Prostate gland (tissue), 2 donors: ENCODE results near the gene CA9. TPM values are rescaled to one million over a fixed set of nuclear protein-coding genes. Genes with fewer than 3 reads are reported as not detected.

Experiments used
- DNase-seq: peaks from one replicate; pipeline ENCODE4 v3.0.0-alpha.2; 2019; ENCODE audit warnings: low spot score
- H3K27ac ChIP-seq, 2 donors: fragments of 200-600 bp; sonication (generic); 2 replicates each; pipeline ENCODE4 v1.5.1; 2017 to 2019
- H3K27me3 ChIP-seq: fragments of 200-600 bp; sonication (generic); replicated peaks from 2 replicates; pipeline ENCODE4 v1.5.1; 2019; ENCODE audit not compliant: insufficient read depth
- H3K36me3 ChIP-seq, 2 donors: fragments of 200-600 bp; sonication (generic); 1 replicate in 1 of 2; 2 replicates in 1 of 2; pipeline versions ENCODE4 v1.5.1 to v1.8.1; 2017 to 2019
- H3K4me1 ChIP-seq: fragments of 200-600 bp; sonication (generic); replicated peaks from 2 replicates; pipeline ENCODE4 v1.5.1; 2019
- H3K4me3 ChIP-seq, 2 donors: fragments of 200-600 bp; sonication (generic); 2 replicates each; pipeline ENCODE4 v1.5.1; 2017 to 2019
- H3K9me3 ChIP-seq: fragments of 200-600 bp; sonication (generic); 2 replicates; pipeline ENCODE4 v1.5.1; 2017
- POLR2A ChIP-seq: fragments of 450-650 bp; IDR thresholded peaks from one replicate; pipeline ENCODE4 v1.6.1; 2016; ENCODE audit warnings: antibody characterized with exemption, mild to moderate bottlenecking
- POLR2AphosphoS5 ChIP-seq: sonication (generic); formaldehyde crosslinking; IDR thresholded peaks from one replicate; pipeline ENCODE4 v1.6.1; 2017; ENCODE audit warnings: antibody characterized with exemption
- WGBS: methylation state at CpG from one replicate; pipeline ENCODE4 v1.1.5; 2018; 5-methylcytosine and 5-hydroxymethylcytosine counted together
- intact Hi-C: fragments of 100-400 bp; cut with DNase I; formaldehyde crosslinking; loops from one replicate; pipeline ENCODE4 v1.14.2; 2022
- total RNA-seq, 2 donors: library from RNA; depleted of rRNA; stranded (reverse); fragments of >200 nt; gene quantifications; one replicate each; pipeline ENCODE4 v1.1.0, GENCODE V29; 2016
- TF ChIP-seq, protein P1 (sequence below), 4 experiments: fragments of 200-600 bp in 2 of 4; fragments of 450-650 bp in 2 of 4; sonication (generic) in 2 of 4; IDR thresholded peaks; 1 replicate in 3 of 4; 2 replicates in 1 of 4; pipeline ENCODE4 v1.5.1; 2016 to 2019; ENCODE audit warnings: antibody characterized with exemption in 4 of 4, mild to moderate bottlenecking in 2 of 4, moderate library complexity in 2 of 4

The CA9 gene
- total RNA-seq, 2 donors from 2014 or later: not detected

DNA sequence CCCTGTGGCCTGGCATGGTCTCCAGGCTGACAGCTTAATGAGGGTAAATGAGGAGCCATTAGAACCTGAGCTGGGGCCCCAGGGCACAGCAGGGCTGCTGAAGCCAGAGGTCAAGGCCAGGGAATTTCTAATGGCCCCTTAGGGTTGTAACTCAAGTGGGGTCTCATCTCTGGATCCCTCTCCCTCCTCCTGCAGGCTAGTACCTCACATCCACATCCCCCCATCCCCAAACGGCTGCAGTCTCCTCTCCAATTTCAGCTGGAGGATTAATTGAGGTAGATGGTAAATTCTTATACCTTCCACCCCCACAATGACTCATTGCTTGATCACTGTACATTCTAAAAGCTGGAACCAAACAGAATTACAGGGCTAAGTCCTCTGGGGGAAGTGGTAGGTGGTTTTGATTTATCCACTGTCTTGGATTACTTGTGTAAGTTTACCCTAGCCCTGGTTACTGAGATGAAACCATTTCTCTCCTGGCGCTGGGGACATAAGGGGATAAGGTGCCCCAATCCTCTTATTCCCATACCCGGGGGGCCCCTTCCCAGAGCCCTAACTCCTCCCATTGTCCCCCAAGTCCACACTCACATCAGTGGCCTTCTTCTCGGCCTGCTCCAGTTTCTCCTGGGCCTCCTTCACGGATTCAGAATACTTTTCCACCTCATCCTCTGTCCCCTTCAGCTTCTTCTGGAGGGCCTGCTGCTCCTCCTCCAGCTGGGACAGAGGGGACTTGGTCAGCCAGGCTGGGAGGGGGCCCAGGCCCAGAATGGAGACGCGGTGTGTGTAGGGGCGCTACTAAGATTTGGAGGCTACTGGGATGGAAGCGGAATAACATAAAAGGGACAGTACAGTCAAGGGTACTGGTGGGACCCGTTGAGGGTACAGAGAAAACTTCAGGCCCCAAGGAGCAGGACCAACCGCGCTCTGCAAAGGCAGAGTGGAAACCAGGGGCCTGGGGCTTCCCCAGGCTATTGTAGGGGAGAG lies 15.1 kb downstream of the CA9 start:
- Histone ChIP-seq H3K4me3 (peak overlapping the region; percentile 76 to 84), H3K27me3 (no peaks in the 10 kb centered on the region), H3K9me3 (no peaks in the 10 kb centered on the region), H3K36me3 (no peaks in the 10 kb centered on the region), H3K27ac (peak overlapping the region; percentile 90 to 92), H3K4me1 (no peaks in the 10 kb centered on the region)
- WGBS: 45% methylated on average over 12 of the region's 12 CpGs
- DNase-seq: no peak
- intact Hi-C loops: no loop called here
- TF ChIP-seq, protein P1, sequence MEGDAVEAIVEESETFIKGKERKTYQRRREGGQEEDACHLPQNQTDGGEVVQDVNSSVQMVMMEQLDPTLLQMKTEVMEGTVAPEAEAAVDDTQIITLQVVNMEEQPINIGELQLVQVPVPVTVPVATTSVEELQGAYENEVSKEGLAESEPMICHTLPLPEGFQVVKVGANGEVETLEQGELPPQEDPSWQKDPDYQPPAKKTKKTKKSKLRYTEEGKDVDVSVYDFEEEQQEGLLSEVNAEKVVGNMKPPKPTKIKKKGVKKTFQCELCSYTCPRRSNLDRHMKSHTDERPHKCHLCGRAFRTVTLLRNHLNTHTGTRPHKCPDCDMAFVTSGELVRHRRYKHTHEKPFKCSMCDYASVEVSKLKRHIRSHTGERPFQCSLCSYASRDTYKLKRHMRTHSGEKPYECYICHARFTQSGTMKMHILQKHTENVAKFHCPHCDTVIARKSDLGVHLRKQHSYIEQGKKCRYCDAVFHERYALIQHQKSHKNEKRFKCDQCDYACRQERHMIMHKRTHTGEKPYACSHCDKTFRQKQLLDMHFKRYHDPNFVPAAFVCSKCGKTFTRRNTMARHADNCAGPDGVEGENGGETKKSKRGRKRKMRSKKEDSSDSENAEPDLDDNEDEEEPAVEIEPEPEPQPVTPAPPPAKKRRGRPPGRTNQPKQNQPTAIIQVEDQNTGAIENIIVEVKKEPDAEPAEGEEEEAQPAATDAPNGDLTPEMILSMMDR (IDR thresholded peaks at IDR 0.05): no peak
- TF ChIP-seq POLR2A (no peak), POLR2AphosphoS5 (no peak)

DNA sequence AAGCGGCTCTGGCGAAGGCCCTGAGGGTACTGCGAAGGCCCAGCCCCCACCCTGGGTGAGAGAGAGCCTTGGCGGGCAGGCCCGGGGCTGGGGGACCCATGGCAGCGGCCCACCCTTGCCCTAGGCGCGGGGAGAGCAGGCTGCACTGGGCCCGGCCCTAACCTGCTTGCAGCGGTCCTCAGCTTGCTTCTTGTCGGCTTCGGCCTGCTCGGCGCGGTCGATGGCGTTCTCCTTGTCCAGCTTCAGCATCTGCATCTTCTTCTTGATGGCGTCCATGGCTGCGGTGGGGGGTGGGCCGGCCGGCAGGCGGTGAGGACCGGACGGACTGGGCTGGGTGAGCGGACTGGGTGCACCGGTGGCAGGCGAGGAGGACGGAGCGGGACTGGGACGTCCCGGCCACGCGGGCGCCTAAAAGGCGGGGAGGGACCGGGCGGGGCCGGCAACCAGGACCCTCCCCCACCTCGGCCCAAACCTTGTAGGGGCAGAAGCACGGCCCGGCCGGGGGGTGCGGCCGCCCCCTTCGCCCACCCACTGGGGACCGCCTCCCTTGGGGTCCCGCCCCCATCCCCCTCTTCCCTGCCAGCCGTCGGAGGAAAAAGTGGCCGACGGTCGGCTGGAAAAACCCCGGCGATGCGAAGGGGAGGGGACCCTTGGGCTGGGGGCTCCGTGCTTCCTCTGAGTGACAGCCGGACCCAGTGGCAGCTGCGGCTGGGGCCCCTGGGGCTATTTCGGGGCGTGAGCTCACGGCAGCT lies 16.0 kb downstream of the CA9 start, which contains the start of gene TPM2:
TSS of gene TPM2 (minus strand) at position 384 of the 752 bp plus-strand sequence. CDS start at position 276, 108 bp downstream.
- peak; percentile 44 for DNase-seq
- H3K27ac ChIP-seq: peak within 1 kb of the TSS; percentile 90 to 92
- no peaks in the 10 kb centered on the region for H3K36me3 ChIP-seq
- no peaks in the 10 kb centered on the region for H3K4me1 ChIP-seq
- intact Hi-C loops: loop anchor here (10.0 kb wide), 1 partner anchor 85 kb away; the partner anchor contains the start of gene TESK1
- TF ChIP-seq, protein P1 (IDR thresholded peaks at IDR 0.05): no peak
- TF ChIP-seq POLR2A (peak; percentile 43), POLR2AphosphoS5 (peak; percentile 35)
- H3K4me3 ChIP-seq: peak within 1 kb of the TSS; percentile 76 to 84
- no peaks in the 10 kb centered on the region for H3K9me3 ChIP-seq
- WGBS: 10% methylated on average over 50 of the region's 61 CpGs
- no peaks in the 10 kb centered on the region for H3K27me3 ChIP-seq

DNA sequence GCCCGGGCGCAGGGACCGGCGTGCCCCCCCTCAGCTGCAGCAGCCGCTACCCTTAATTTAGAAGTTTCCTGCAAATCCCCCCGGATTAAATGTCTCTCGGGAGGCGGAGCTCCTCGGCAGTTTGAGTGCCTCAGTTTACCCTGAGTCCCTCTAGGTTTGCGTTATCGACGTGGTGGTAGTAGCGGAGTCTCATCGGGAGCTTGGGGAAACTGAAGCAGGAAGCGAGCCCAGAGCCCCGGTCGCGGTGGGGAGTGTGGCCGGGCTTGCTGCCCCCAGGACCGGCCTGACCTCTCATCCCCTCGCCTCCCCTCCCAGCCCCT lies 16.5 kb downstream of the CA9 start:
- H3K27ac ChIP-seq: peak overlapping the region; percentile 90 to 92
- H3K4me1 ChIP-seq: no peaks in the 10 kb centered on the region
- no peaks in the 10 kb centered on the region for H3K36me3 ChIP-seq
- H3K9me3 ChIP-seq: no peaks in the 10 kb centered on the region
- WGBS: 0% methylated on average over 21 of the region's 21 CpGs
- no peak for TF ChIP-seq POLR2A
- TF ChIP-seq, protein P1 (IDR thresholded peaks at IDR 0.05): no peak
- no peak for TF ChIP-seq POLR2AphosphoS5
- H3K4me3 ChIP-seq: peak overlapping the region; percentile 76 to 84
- no peak for DNase-seq
- intact Hi-C loops: loop anchor here (10.0 kb wide), 1 partner anchor 85 kb away; the partner anchor contains the start of gene TESK1
- no peaks in the 10 kb centered on the region for H3K27me3 ChIP-seq

DNA sequence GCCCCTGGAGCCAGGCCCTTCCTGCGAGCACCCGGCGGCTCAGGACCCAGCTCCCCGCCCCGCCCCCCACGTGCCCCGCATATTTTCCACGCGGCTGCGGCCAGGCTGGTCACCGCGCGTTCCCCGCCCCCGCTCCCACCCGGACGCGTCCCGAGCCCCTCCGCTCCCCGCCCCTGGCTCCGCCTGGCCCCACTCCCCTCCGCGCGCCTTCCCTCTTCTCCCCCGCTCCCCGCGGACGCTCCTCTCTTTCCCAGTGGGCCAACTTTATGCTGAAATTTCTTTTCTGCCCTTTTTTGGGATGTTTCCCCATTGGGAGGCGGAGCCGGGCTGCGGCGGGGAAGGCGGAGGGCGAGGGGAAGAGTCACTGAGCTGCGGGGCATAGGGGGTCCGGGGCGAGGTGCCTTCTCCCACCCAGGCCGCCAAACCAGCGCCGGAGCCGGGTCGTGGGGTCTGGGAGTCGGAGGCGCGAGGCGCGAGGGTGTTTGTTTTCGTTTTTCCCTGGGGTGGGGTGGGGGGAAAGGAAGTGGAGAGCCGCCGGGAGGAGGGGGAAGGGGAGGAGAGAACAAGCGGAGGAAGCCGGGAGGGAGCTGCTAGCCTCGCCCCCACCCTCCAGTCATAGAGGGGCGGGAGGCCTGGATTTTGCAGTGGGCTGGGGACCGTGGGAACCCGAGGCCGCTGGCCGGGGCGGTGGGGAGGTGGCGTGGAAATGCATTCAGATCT lies 17.0 kb downstream of the CA9 start:
- DNase-seq: peak; percentile 58
- Histone ChIP-seq H3K4me3 (peak overlapping the region; percentile 76 to 84), H3K4me1 (no peaks in the 10 kb centered on the region), H3K36me3 (no peaks in the 10 kb centered on the region), H3K9me3 (no peaks in the 10 kb centered on the region), H3K27me3 (no peaks in the 10 kb centered on the region), H3K27ac (peak overlapping the region; percentile 90 to 92)
- intact Hi-C loops: loop anchor here (10.0 kb wide), 1 partner anchor 86 kb away; the partner anchor contains the start of gene TESK1
- TF ChIP-seq, protein P1 (IDR thresholded peaks at IDR 0.05): no peak
- TF ChIP-seq POLR2AphosphoS5 (peak; percentile 22), POLR2A (peak; percentile 59)
- under 1% methylated on average over 61 of the region's 61 CpGs for WGBS
